ENCODE data around the gene PLXNB3.

DNA sequence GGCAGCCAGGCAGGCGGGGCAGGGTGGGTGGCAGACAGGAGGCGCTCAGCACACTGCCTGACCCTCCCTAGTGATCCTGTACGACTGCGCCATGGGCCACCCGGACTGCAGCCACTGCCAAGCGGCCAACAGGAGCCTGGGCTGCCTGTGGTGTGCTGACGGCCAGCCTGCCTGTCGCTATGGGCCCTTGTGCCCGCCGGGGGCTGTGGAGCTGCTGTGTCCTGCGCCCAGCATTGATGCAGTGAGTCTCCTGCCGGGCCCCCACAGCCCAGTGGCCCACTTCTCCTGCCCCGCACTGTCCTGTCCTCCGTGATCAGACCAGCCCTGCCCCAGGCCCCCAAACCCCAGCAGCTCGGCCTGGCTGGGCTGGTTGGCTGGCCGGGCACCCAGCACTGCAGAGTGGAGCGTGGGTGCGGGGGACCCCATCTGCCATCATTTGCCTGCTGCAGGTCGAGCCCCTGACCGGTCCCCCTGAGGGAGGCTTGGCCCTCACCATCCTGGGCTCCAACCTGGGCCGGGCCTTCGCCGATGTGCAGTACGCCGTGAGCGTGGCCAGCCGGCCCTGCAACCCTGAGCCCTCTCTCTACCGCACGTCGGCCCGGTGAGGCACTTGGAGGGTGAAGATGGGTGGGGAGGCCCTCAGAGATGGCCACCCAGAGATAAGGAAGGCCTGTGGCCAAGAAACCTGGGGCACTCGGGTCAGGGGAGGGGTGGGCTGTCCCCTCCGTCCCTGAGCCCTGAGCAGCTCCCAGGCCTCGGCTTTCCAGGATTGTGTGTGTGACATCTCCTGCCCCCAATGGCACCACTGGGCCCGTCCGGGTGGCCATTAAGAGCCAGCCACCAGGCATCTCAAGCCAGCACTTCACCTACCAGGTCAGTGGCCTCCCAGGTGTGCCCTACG, 7.6 kb downstream of the PLXNB3 start:
- TF ChIP-seq, protein P1, sequence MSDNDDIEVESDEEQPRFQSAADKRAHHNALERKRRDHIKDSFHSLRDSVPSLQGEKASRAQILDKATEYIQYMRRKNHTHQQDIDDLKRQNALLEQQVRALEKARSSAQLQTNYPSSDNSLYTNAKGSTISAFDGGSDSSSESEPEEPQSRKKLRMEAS (IDR thresholded peaks at IDR 0.05) = no peak
- TF ChIP-seq RAD21 (IDR thresholded peaks at IDR 0.05) = no peak
